ENCODE results near the gene EHD4. TPM values are rescaled to one million over a fixed set of nuclear protein-coding genes. Genes with fewer than 3 reads are reported as not detected.

The EHD4 gene
- total and polyA plus RNA-seq, 2 experiments from 2014 or later, result 27.3 to 34.7 TPM

- no peak for DNase-seq (ENCODE audit: low spot score)
- Histone ChIP-seq H3K27ac (no peak overlapping the region), H3K4me1 (ENCODE audit: insufficient read depth) (no peaks in the 10 kb centered on the region), H3K4me3 (no peak overlapping the region), H2AFZ (no peak overlapping the region), H3K79me2 (no peaks in the 10 kb centered on the region), H3K9me2 (replicated peaks; ENCODE audit: insufficient read depth) (no peaks in the 10 kb centered on the region), H3K4me2 (no peak overlapping the region), H3K36me3 (replicated peaks; ENCODE audit: insufficient read depth, low read depth) (no peaks in the 10 kb centered on the region), H3K27me3 (no peaks in the 10 kb centered on the region), H3K9me3 (ENCODE audit: low read depth) (no peaks in the 10 kb centered on the region), H4K20me1 (ENCODE audit: insufficient read depth, poor library complexity, severe bottlenecking) (no peaks in the 10 kb centered on the region)
- TF ChIP-seq EZH2 (IDR thresholded peaks at IDR 0.05; ENCODE audit: borderline replicate concordance), result no peak
- TF ChIP-seq CTCF (IDR thresholded peaks at IDR 0.05; ENCODE audit: poor library complexity), result no peak
- TF ChIP-seq EZH2phosphoT487 (IDR thresholded peaks at IDR 0.05; ENCODE audit: low read depth, severe bottlenecking, unreplicated experiment), result no peak
- whole genome bisulfite sequencing (ENCODE audit: low lambda C conversion rate, missing lambda C conversion rate), result 92% methylated on average over 12 of the region's 13 CpGs
Measured at GRCh38 chr15:41876007-41876406, 96.3 kb downstream of the EHD4 start.

- Histone ChIP-seq H4K20me1 (ENCODE audit: insufficient read depth, poor library complexity, severe bottlenecking) (no peaks in the 10 kb centered on the region), H3K4me2 (no peak overlapping the region), H2AFZ (no peak overlapping the region), H3K27ac (no peak overlapping the region), H3K79me2 (no peaks in the 10 kb centered on the region), H3K9me2 (replicated peaks; ENCODE audit: insufficient read depth) (no peaks in the 10 kb centered on the region), H3K27me3 (no peaks in the 10 kb centered on the region), H3K4me3 (no peak overlapping the region), H3K4me1 (ENCODE audit: insufficient read depth) (no peaks in the 10 kb centered on the region), H3K36me3 (replicated peaks; ENCODE audit: insufficient read depth, low read depth) (no peaks in the 10 kb centered on the region), H3K9me3 (ENCODE audit: low read depth) (no peaks in the 10 kb centered on the region)
- WGBS (ENCODE audit: low lambda C conversion rate, missing lambda C conversion rate), result 98% methylated on average over 12 of the region's 12 CpGs
- DNase-seq (ENCODE audit: low spot score), result no peak
- TF ChIP-seq CTCF (IDR thresholded peaks at IDR 0.05; ENCODE audit: poor library complexity) (no peak), EZH2 (IDR thresholded peaks at IDR 0.05; ENCODE audit: borderline replicate concordance) (no peak), EZH2phosphoT487 (IDR thresholded peaks at IDR 0.05; ENCODE audit: low read depth, severe bottlenecking, unreplicated experiment) (no peak)
Measured at GRCh38 chr15:41874736-41875135, 97.6 kb downstream of the EHD4 start.

GRCh38 chr15:41873711-41874110 lies 98.6 kb downstream of the EHD4 start:
- no peak overlapping the region for H2AFZ ChIP-seq
- H3K4me3 ChIP-seq, result no peak overlapping the region
- H3K27ac ChIP-seq, result no peak overlapping the region
- H3K4me1 ChIP-seq (ENCODE audit: insufficient read depth), result no peaks in the 10 kb centered on the region
- no peaks in the 10 kb centered on the region for H4K20me1 ChIP-seq (ENCODE audit: insufficient read depth, poor library complexity, severe bottlenecking)
- TF ChIP-seq CTCF (IDR thresholded peaks at IDR 0.05; ENCODE audit: poor library complexity), result no peak
- TF ChIP-seq EZH2phosphoT487 (IDR thresholded peaks at IDR 0.05; ENCODE audit: low read depth, severe bottlenecking, unreplicated experiment), result no peak
- TF ChIP-seq EZH2 (IDR thresholded peaks at IDR 0.05; ENCODE audit: borderline replicate concordance), result no peak
- no peaks in the 10 kb centered on the region for H3K9me3 ChIP-seq (ENCODE audit: low read depth)
- H3K27me3 ChIP-seq, result no peaks in the 10 kb centered on the region
- H3K9me2 ChIP-seq (replicated peaks; ENCODE audit: insufficient read depth), result no peaks in the 10 kb centered on the region
- H3K4me2 ChIP-seq, result no peak overlapping the region
- no peaks in the 10 kb centered on the region for H3K36me3 ChIP-seq (replicated peaks; ENCODE audit: insufficient read depth, low read depth)
- 90% methylated on average over 8 of the region's 8 CpGs for WGBS (ENCODE audit: low lambda C conversion rate, missing lambda C conversion rate)
- no peaks in the 10 kb centered on the region for H3K79me2 ChIP-seq
- DNase-seq (ENCODE audit: low spot score), result no peak

Data from hepatocyte (in vitro differentiated cells).